Thoracic aorta (tissue), 2 donors: Measurements from ENCODE around the gene LSG1. TPM values are rescaled to one million over a fixed set of nuclear protein-coding genes. Genes with fewer than 3 reads are reported as not detected.

Experiments
- ATAC-seq: fragments of 150-250 bp; one replicate; pipeline ENCODE4 v1.8.0; 2017; ENCODE audit warnings: low read depth; ENCODE audit not compliant: insufficient number of reproducible peaks, low FRiP score
- DNase-seq: peaks from one replicate; pipeline ENCODE4 v3.0.0-alpha.2; 2020; ENCODE audit warnings: low spot score
- H3K27ac ChIP-seq, 2 donors: fragments of 200-600 bp; sonication (generic); 1 replicate in 1 of 2; 2 replicates in 1 of 2; pipeline ENCODE4 v1.5.1; 2016; ENCODE audit warnings: mild to moderate bottlenecking in 2 of 2, moderate library complexity in 2 of 2
- H3K27me3 ChIP-seq: fragments of 200-600 bp; sonication (generic); replicated peaks from 2 replicates; pipeline ENCODE4 v1.6.0; 2016; ENCODE audit warnings: mild to moderate bottlenecking; ENCODE audit not compliant: insufficient read depth
- H3K36me3 ChIP-seq: fragments of 200-600 bp; sonication (generic); one replicate; pipeline ENCODE4 v1.5.1; 2016
- H3K4me1 ChIP-seq, 2 donors: fragments of 200-600 bp; sonication (generic); 1 replicate in 1 of 2; 2 replicates in 1 of 2; pipeline versions ENCODE4 v1.5.1 to v1.6.0; 2016; ENCODE audit warnings: low read depth in 2 of 2, mild to moderate bottlenecking in 1 of 2; ENCODE audit not compliant: control insufficient read depth in 1 of 2
- H3K4me3 ChIP-seq: fragments of 200-600 bp; sonication (generic); 2 replicates; pipeline ENCODE4 v1.5.1; 2016; ENCODE audit warnings: mild to moderate bottlenecking
- H3K9me3 ChIP-seq: fragments of 200-600 bp; sonication (generic); 2 replicates; pipeline ENCODE4 v1.5.1; 2016
- CTCF ChIP-seq: fragments of 200-600 bp; sonication (generic); IDR thresholded peaks from one replicate; pipeline ENCODE4 v1.5.1; 2019; ENCODE audit warnings: antibody characterized with exemption
- total RNA-seq, 2 donors: library from RNA; depleted of rRNA; stranded (reverse); fragments of >200 nt; gene quantifications; one replicate each; pipeline versions ENCODE4 v1.1.0 to v1.2.3, GENCODE V29; 2016

The LSG1 gene
- total RNA-seq, 2 donors from 2014 or later = 19.4 to 59.3 TPM

- Histone ChIP-seq H3K4me3 (no peak overlapping the region), H3K36me3 (no peaks in the 10 kb centered on the region), H3K9me3 (no peaks in the 10 kb centered on the region), H3K27me3 (no peaks in the 10 kb centered on the region), H3K27ac (no peak overlapping the region), H3K4me1 (no peaks in the 10 kb centered on the region)
- TF ChIP-seq CTCF = no peak
- ATAC-seq (no peak), DNase-seq (no peak)
These were observed 61.3 kb downstream of the LSG1 start for GRCh38 chr3:194610689-194611088.

DNA sequence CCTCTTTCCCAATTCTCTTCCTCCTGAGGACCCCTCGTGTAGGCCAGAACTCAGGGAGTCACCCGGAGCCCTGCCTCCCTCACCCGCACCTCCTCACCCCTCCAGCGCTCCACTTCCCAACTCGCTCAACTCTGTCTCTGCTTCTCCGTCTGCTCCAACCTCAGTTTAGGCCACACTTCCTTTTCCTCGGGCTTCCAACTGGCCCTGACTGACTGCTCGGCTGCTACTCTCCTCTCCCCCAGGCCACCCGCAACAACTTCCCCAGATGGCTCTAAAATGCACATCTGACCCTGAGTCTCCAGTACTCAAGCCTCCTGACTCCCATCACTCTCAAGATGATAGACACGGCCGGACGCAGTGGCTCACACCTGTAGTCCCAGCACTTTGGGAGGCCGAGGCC lies 62.4 kb downstream of the LSG1 start:
- no peaks in the 10 kb centered on the region for H3K27me3 ChIP-seq
- TF ChIP-seq CTCF = no peak
- H3K4me1 ChIP-seq = no peaks in the 10 kb centered on the region
- no peak for ATAC-seq
- no peak for DNase-seq
- H3K4me3 ChIP-seq = no peak overlapping the region
- no peaks in the 10 kb centered on the region for H3K9me3 ChIP-seq
- H3K27ac ChIP-seq = no peak overlapping the region
- no peaks in the 10 kb centered on the region for H3K36me3 ChIP-seq

DNA sequence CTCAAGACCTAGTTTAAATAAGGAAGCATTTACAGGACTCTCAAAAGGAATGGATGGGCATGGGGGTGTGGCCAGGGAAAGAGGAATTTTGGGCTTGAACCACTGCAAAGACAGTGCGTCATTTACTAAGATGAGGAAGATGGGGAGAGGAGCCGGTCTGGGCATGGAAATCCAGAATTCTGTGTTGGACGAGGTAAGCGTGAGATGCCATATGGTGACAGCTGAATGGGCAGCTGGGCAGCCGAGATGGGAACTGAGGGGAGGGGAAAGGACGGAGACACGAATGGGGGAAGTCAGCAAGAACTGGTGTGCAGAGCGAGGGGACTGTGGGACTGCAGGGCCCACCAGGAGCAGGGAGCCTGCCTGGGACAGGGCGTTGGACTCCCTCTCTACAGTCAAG lies 63.0 kb downstream of the LSG1 start:
- ATAC-seq = no peak
- Histone ChIP-seq H3K27ac (no peak overlapping the region), H3K9me3 (no peaks in the 10 kb centered on the region), H3K4me1 (no peaks in the 10 kb centered on the region), H3K27me3 (no peaks in the 10 kb centered on the region), H3K36me3 (no peaks in the 10 kb centered on the region), H3K4me3 (no peak overlapping the region)
- DNase-seq = no peak
- TF ChIP-seq CTCF = no peak

- no peak for ATAC-seq
- Histone ChIP-seq H3K36me3 (no peaks in the 10 kb centered on the region), H3K4me3 (no peak overlapping the region), H3K27me3 (no peaks in the 10 kb centered on the region), H3K9me3 (no peaks in the 10 kb centered on the region), H3K27ac (no peak overlapping the region), H3K4me1 (no peaks in the 10 kb centered on the region)
- no peak for DNase-seq
- TF ChIP-seq CTCF = no peak
These were observed 64.2 kb downstream of the LSG1 start for GRCh38 chr3:194607592-194608389.

- Histone ChIP-seq H3K27ac (no peak overlapping the region), H3K4me3 (no peak overlapping the region), H3K36me3 (no peaks in the 10 kb centered on the region), H3K4me1 (no peaks in the 10 kb centered on the region), H3K27me3 (no peaks in the 10 kb centered on the region), H3K9me3 (no peaks in the 10 kb centered on the region)
- ATAC-seq = no peak
- TF ChIP-seq CTCF = no peak
- no peak for DNase-seq
These were observed 65.0 kb downstream of the LSG1 start for GRCh38 chr3:194606941-194607340.
